Right ventricle myocardium inferior (tissue), 1 donor: Measurements from ENCODE around the gene ZCCHC7. TPM values are rescaled to one million over a fixed set of nuclear protein-coding genes. Genes with fewer than 3 reads are reported as not detected.

Experiments used
- ATAC-seq: fragments of 200-7000 bp; cut with Tn5 transposase; one replicate; pipeline ENCODE4 v1.9.1; 2020; ENCODE audit warnings: mild to moderate bottlenecking, moderate library complexity
- DNase-seq: peaks from one replicate; pipeline ENCODE4 v3.0.0; 2021; ENCODE audit errors: missing footprints
- intact Hi-C: fragments of 100-400 bp; cut with DNase I; formaldehyde crosslinking; loops from one replicate; pipeline ENCODE4 v1.11.0; 2022
- total RNA-seq: library from RNA; stranded (reverse); fragmentation: NEBNext Ultra II Directional; extraction: Animal tissue kit (Norgen Biotek cat#: 25700); gene quantifications from one replicate; pipeline ENCODE4 v1.2.1, GENCODE V29; 2021
- donor health status: DM: no; HTN: yes; CAD: no; lungs with severe emphysema.

The ZCCHC7 gene
- total RNA-seq, 1 donor from 2014 or later = 7.6 TPM

GRCh38 chr9:37404590-37404989, 284.2 kb downstream of the ZCCHC7 start:
- peak; percentile 22 for ATAC-seq
- intact Hi-C loops = no loop called here
- DNase-seq = no peak

DNA sequence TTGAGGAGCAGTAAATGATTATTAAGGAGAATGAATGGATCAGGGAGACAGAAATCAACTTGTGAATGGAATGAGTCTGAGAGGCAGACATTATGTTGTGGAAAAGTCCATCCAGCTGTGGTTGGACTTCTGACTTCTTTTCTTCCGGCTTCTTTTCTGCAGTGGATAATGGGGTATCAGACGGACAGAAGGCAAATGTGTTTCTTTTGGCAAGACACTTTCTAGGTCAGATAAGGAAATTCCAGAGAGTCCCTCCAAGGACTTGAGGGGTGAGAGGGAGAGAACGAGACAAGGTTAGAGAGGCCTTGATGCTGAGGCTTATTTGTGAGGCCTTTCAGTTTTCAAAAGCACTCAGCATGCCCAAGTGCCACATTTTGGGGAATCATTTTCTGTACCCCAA, 285.0 kb downstream of the ZCCHC7 start:
- intact Hi-C loops = no loop called here
- DNase-seq (no peak), ATAC-seq (peak; percentile 84)

- DNase-seq = no peak
- intact Hi-C loops = no loop called here
- ATAC-seq = no peak
Measured at GRCh38 chr9:37405764-37406380, 285.5 kb downstream of the ZCCHC7 start.

DNA sequence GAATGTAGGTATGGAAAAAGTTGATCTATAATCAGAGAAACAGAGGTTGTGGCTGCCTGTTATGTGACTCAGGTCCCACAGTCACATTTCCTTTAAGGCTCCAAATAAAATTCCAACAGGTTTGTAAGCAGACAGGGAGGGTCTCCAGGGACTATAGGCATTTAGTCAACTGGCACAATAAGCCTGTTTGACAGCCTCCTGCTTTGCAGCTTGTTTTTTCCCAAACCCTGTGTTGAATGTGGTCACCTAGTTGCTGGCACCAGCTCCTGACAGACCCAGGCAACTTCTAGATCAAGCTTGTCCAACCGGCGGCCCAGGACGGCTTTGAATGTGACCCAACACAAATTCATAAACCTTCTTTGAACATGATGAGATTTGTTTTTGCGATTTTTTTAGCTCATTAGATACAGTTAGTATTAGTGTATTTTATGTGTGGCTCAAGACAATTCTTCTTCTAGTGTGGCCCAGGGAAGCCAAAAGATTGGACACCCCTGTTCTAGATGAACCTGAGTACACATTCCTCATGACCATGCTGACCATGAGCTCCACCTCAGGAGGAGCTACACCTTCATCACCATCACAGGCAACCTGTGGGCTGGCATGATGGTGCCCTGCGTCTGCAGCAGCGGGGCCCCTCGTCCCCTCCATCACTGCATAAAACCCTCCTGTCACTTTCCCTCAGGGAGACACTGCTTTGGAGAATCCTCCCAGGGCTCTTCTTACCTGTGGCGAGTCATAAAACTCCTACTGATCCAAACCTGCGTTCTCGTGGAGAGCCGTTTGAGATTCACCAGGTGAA, 286.4 kb downstream of the ZCCHC7 start:
- DNase-seq (no peak), ATAC-seq (no peak)
- intact Hi-C loops = no loop called here

DNA sequence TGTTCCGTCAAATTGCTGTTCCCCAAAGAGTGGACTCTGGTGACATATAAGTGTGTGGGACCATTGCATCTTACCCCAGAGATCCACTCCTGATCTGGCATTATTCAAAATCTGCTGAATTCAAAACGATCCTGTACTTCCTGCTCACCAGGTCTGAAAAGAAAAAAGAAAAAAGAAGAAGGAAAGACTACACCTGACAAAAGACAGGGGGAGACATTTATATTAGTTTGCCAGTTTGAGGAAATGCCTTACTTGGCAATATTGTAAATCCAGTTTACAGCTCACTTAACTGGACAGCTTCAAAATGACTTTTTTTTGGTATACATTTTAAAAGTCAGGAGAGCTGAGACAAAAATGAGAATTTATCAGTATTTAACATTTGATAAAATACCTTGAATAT, 287.1 kb downstream of the ZCCHC7 start:
- intact Hi-C loops = no loop called here
- ATAC-seq = no peak
- DNase-seq = no peak

Other genes starting within 250 kb of the ZCCHC7 start
- not detected for gene PAX5, start 86.3 kb upstream of the ZCCHC7 start, total RNA-seq